ENCODE measurements around the gene NUP210.

Gene NUP210

GRCh38 chr3:13346481-13347389, 73.4 kb downstream of the NUP210 start:
- no peak for FAIRE-seq

DNA sequence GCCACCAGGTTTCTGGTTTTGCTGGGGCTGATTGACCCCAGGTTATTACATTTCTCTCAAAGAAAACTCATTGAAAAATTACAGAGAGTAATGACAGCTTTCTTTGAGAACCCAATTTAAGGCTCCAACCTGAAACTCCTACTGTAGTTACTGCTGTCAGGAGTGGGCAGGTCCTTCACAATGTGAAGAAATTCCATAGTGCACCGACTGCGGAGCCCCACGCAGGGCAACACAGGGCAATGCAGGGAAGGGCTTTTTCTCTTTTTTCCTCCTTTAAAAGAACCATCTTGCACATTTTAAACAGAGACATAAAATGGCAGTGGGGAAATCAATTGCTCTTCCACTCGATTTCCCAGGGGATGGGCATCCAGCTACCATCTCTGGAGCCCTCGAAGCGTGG, 74.3 kb downstream of the NUP210 start:
- no peak for FAIRE-seq

DNA sequence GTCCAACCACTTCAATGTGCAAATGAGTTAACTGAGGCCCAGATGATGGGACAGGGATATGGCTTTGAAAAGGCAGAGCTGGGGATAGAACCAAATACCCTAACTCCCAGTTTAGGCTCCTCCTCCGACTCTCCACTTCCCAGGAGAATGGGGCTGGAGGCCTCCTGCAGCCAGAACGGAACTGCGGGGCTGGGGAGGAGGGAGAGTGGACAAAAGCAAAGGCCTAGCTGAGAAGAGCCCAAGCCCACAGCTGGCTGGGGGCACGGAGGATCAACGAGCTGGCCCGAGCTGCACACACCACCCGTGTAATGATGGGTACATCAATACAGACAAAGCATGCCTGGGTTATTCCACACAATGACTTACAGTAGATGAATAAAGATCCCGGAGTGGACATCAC, 74.8 kb downstream of the NUP210 start:
- FAIRE-seq: no peak

GRCh38 chr3:13344663-13345062, 75.5 kb downstream of the NUP210 start:
- no peak for FAIRE-seq

GRCh38 chr3:13343601-13344000, 76.5 kb downstream of the NUP210 start:
- FAIRE-seq: no peak

DNA sequence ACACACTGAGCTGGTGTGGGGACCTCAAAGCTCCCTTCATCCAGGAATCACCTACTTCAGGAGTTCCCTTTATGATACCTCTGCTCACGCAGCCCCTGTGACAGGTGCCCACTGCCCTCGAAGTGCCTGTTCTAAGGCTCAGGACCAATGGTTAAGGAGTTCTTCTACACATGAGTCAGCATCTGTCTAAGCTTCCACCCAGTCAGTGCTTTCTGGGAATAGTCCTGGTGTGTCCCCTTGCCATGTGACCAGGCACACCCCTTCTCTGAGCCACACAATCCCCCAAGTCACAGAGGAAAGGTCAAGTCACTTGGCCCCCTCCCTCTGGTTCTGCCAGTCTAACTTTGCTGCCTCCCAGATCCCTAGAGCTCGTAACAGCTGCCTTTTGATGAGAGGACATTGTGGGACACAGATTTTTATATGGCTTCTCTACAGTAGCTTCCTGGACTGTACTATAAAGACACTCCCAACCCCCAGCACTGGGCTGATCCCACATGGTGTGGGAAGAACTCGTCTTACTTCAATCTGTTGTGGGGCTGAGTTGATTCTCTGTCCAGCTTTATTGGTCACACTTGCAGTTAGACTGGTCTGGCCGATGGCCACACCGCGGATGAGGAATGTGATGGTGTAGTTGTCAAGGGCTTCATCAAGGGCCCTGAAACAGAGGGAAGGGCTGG, 78.8 kb downstream of the NUP210 start:
- FAIRE-seq: no peak

- no peak for FAIRE-seq
Measured at GRCh38 chr3:13339833-13340232, 80.3 kb downstream of the NUP210 start.

- FAIRE-seq: no peak
Measured at GRCh38 chr3:13338996-13339395, 81.1 kb downstream of the NUP210 start.

DNA sequence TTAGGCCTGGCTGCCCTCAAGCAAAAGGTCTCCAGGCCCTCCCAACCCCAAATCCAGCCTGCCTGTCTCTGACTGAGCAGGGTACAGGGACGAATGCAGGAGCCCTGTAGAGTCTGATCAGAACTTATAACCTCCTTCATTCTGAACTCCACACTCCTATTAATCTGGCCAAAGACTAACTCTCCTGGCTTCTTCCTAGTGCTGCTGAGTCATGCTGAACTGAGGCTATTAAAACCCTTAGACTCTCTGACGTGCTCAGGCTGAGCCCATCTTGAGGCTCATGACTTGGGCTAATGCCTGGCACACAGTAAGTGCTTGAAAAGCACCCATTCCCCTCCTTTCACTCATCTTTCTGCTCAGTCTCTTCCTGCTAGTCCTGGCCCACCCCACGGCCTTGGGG, 81.9 kb downstream of the NUP210 start:
- no peak for FAIRE-seq

- no peak for FAIRE-seq
Measured at GRCh38 chr3:13336592-13336991, 83.5 kb downstream of the NUP210 start.

GRCh38 chr3:13335503-13335902, 84.6 kb downstream of the NUP210 start:
- no peak for FAIRE-seq

- FAIRE-seq: no peak
Measured at GRCh38 chr3:13335059-13335458, 85.1 kb downstream of the NUP210 start.

DNA sequence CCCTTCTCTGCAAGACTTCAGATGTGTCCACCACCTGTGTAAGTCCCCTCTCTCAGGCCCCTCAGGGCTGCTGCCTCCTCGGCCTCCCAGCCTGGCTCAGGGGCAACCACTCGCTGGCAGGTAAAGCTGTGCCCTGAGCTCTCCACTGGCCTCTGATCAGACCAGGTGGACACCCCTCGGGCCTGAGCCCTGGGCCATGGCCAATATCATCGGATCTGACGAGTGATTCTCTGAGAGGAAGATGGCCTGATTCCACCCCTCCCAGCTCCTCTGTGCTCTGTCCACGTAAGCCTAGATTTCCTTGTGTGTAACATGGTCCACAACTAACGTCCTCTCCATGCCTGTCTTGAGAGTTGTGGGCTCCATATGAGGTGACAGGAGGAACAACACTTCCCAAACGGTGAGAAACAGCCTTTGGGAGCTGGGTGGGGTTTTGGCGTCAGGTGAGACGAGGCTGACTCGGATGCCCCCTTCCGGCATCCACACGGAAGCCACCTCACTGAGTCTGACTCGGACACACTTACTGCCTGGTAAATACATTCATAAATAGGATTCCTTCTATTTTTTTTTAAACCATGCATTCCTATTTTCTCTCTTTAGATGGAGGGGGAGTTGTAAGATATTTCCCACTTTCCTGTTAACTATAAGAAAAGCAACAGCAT, 86.8 kb downstream of the NUP210 start:
- no peak for FAIRE-seq

DNA sequence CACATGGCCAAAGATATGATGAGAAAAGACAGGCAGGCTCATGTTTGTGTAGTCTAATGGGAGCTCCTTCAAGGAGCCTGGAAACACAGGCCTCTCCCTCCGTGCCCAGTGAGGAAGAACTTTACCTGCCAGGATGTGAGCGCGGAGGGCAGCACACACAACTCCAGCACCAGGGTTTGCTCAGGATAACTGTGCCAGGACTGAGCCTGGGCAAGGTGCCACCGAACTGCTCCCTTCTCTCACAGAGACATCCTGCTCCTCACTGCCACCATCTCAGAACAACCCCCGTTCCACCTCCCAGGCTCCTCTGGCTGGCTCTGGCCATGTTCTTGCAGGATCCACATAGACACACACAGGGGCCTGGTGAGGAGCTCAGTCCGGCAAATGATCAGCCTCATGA, 87.4 kb downstream of the NUP210 start:
- FAIRE-seq: no peak

DNA sequence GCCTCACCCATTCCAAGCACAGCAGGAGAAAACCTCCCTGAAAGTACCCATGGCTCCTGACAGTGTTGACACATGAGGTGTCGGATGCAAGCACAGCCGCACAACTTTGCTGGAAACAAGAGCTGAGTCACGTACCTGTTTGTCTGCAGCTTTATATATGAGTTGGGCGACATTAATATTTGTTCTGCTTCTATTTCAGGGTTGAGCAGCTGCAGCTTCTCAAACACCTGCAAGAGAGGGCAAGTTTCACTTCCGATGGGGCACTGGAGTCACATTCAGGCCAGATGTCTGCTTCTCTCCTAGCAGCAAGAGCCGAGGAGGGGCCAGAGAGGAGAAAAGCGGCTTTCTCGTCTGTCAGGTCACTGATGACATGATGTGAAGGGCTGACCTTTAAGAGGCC, 88.0 kb downstream of the NUP210 start:
- no peak for FAIRE-seq

DNA sequence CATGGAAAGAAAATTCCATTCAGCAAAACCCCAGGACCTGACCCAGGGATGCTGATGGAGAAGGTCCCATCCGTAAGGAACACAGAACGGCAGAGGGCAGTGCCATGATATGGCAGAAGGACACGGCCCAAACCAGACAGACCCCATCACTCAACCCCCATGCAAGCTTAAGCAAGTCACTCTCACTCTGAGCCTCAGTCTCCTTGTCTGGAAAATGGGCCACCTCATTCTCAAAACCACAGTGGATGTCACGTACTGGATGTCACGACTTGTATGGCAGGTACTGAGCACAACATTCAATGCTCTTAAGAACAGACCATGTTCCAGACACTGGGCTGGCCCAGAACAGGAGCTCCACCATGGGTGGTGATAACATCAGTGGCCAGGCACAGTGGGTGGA, 90.4 kb downstream of the NUP210 start:
- no peak for FAIRE-seq

GRCh38 chr3:13325892-13326443, 94.2 kb downstream of the NUP210 start:
- FAIRE-seq: no peak

- no peak for FAIRE-seq
Measured at GRCh38 chr3:13324835-13325501, 95.2 kb downstream of the NUP210 start.

DNA sequence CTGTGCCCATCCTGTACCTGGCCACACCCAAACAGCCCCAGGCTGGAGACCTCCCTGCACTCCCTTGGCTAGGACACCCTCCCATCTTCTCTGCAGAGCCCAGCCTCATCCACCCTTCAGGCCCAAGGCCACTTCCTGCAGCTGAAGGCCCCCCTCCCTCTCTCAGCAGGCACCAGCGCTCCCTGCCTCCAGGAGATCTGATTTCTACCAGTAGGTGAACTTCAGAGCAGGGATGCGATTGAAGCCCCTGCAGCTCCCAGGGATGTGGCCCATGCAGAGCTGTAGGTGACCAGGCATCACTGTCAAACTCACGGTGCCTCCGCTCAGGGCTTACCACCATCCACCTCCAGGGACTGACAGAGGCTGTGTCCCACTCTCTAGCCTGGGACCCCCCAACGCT, 96.3 kb downstream of the NUP210 start:
- no peak for FAIRE-seq

- no peak for FAIRE-seq
Measured at GRCh38 chr3:13322324-13322723, 97.8 kb downstream of the NUP210 start.

GRCh38 chr3:13319564-13320220, 100.4 kb downstream of the NUP210 start:
- no peak for FAIRE-seq

Measured in endometrium (tissue), 2 donors.